ENCODE results near the gene IL34.

Gene IL34

DNA sequence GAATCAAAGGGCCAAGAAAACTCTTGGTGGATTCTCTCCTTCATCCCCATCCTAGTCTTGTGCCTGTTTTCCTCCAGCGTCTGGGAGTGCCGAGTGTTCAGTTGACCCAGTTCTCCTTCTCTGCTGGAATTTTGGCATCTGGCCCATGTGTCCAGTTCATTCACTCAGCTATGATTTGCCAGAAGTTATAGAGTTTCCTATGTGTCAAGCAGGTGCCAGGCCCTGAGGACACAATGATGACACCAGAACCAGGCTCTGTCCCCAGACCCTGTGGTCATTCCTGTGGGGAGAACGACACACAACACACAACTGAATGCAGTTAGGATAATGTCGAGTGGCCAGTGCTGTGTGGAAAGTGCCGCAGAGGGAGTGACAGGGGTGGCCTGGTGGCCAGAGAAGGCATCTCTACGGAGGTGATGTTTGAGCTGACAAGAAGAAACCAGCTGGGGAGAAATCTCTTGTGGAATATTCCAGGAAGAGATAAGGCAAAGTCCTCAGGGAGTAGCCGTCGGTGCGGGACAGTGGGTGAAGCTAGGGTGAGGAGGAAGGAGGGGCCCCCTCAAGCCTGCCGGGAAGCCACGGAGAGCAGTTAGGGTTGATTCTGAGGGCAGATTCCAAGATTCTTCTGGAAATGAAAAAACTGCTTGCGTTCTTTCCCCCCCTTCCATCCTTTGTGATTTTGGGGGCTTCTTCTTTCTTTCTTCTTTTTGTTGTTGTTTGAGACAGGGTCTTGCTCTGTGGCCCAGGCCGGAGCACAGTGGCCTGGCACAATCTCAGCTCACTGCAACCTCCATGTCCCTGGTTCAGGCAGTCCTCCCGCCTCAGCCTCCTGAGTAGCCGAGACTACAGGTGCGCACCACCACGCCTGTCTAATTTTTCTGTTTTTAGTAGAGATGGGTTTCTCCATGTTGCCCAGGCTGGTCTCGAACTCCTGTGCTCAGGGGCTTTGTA, 35.8 kb upstream of the IL34 start:
- H3K4me1 ChIP-seq (ENCODE audit: insufficient read depth, low read length, severe bottlenecking): no peaks in the 10 kb centered on the region
- H3K36me3 ChIP-seq (ENCODE audit: insufficient read depth, low read length): no peaks in the 10 kb centered on the region
- TF ChIP-seq EZH2 (IDR thresholded peaks at IDR 0.05; ENCODE audit: borderline replicate concordance, low read length) (no peak), CTCF (IDR thresholded peaks at IDR 0.05; ENCODE audit: low read length) (no peak)
- H3K9me2 ChIP-seq (ENCODE audit: low read depth, low read length): no peaks in the 10 kb centered on the region
- no peak overlapping the region for H3K4me2 ChIP-seq (ENCODE audit: low read length)
- H3F3A ChIP-seq (ENCODE audit: insufficient read depth, low read length): no peaks in the 10 kb centered on the region
- H3K9me3 ChIP-seq (ENCODE audit: low read length): no peaks in the 10 kb centered on the region
- H3K4me3 ChIP-seq (ENCODE audit: low read depth, low read length, poor library complexity, severe bottlenecking): no peak overlapping the region
- H3K9ac ChIP-seq (ENCODE audit: low read length): no peak overlapping the region
- no peaks in the 10 kb centered on the region for H3K79me2 ChIP-seq (ENCODE audit: insufficient read depth, low read length)
- H4K20me1 ChIP-seq (ENCODE audit: insufficient read depth, low read length): no peaks in the 10 kb centered on the region
- no peak overlapping the region for H3K27ac ChIP-seq (ENCODE audit: low read depth, low read length, poor library complexity, severe bottlenecking)
- H2AFZ ChIP-seq (ENCODE audit: low read length): no peak overlapping the region
- no peaks in the 10 kb centered on the region; the same call in 1 of the 2 replicates for H3K27me3 ChIP-seq (ENCODE audit: insufficient read depth, low read length)

- H3K27ac ChIP-seq (ENCODE audit: low read depth, low read length, poor library complexity, severe bottlenecking): no peak overlapping the region
- H3K27me3 ChIP-seq (ENCODE audit: insufficient read depth, low read length): no peaks in the 10 kb centered on the region; the same call in 1 of the 2 replicates
- H3K4me1 ChIP-seq (ENCODE audit: insufficient read depth, low read length, severe bottlenecking): no peaks in the 10 kb centered on the region
- no peak overlapping the region for H3K9ac ChIP-seq (ENCODE audit: low read length)
- no peaks in the 10 kb centered on the region for H4K20me1 ChIP-seq (ENCODE audit: insufficient read depth, low read length)
- H3F3A ChIP-seq (ENCODE audit: insufficient read depth, low read length): no peaks in the 10 kb centered on the region
- H3K36me3 ChIP-seq (ENCODE audit: insufficient read depth, low read length): no peaks in the 10 kb centered on the region
- no peak overlapping the region for H3K4me2 ChIP-seq (ENCODE audit: low read length)
- TF ChIP-seq CTCF (IDR thresholded peaks at IDR 0.05; ENCODE audit: low read length) (no peak), EZH2 (IDR thresholded peaks at IDR 0.05; ENCODE audit: borderline replicate concordance, low read length) (no peak)
- no peak overlapping the region for H3K4me3 ChIP-seq (ENCODE audit: low read depth, low read length, poor library complexity, severe bottlenecking)
- no peaks in the 10 kb centered on the region for H3K9me3 ChIP-seq (ENCODE audit: low read length)
- H2AFZ ChIP-seq (ENCODE audit: low read length): no peak overlapping the region
- no peaks in the 10 kb centered on the region for H3K9me2 ChIP-seq (ENCODE audit: low read depth, low read length)
- H3K79me2 ChIP-seq (ENCODE audit: insufficient read depth, low read length): no peaks in the 10 kb centered on the region
Observed at GRCh38 chr16:70611224-70611598, 35.1 kb upstream of the IL34 start.

- Histone ChIP-seq H3K4me1 (ENCODE audit: insufficient read depth, low read length, severe bottlenecking) (no peaks in the 10 kb centered on the region), H3K9ac (ENCODE audit: low read length) (no peak overlapping the region), H2AFZ (ENCODE audit: low read length) (no peak overlapping the region), H3K36me3 (ENCODE audit: insufficient read depth, low read length) (no peaks in the 10 kb centered on the region), H3K27ac (ENCODE audit: low read depth, low read length, poor library complexity, severe bottlenecking) (no peak overlapping the region), H3F3A (ENCODE audit: insufficient read depth, low read length) (no peaks in the 10 kb centered on the region), H3K9me3 (ENCODE audit: low read length) (no peaks in the 10 kb centered on the region), H3K4me2 (ENCODE audit: low read length) (no peak overlapping the region), H3K9me2 (ENCODE audit: low read depth, low read length) (no peaks in the 10 kb centered on the region), H3K27me3 (ENCODE audit: insufficient read depth, low read length) (no peaks in the 10 kb centered on the region), H4K20me1 (ENCODE audit: insufficient read depth, low read length) (no peaks in the 10 kb centered on the region), H3K4me3 (ENCODE audit: low read depth, low read length, poor library complexity, severe bottlenecking) (no peak overlapping the region), H3K79me2 (ENCODE audit: insufficient read depth, low read length) (no peaks in the 10 kb centered on the region)
- TF ChIP-seq CTCF (IDR thresholded peaks at IDR 0.05; ENCODE audit: low read length): no peak
- no peak for TF ChIP-seq EZH2 (IDR thresholded peaks at IDR 0.05; ENCODE audit: borderline replicate concordance, low read length)
Observed at GRCh38 chr16:70611785-70612303, 34.5 kb upstream of the IL34 start.

Data from OCI-LY1 (cell line).